ENCODE measurements around the gene SSC4D.
A peak's percentile ranks its signal among the peaks of the same experiment; 100 is the strongest.
"Not testable (repeated sequence)": the region's sequence is repeated elsewhere in the genome, so short reads cannot be mapped to it uniquely, and the experiment has no call there.

SSC4D gene

GRCh38 chr7:76421097-76421496 is 11.6 kb upstream of the SSC4D start:
- DNase-seq (ENCODE audit: low read depth), result peak; percentile 89

GRCh38 chr7:76417654-76418310 is 8.3 kb upstream of the SSC4D start:
- not testable (repeated sequence) for DNase-seq (ENCODE audit: low read depth)

GRCh38 chr7:76412249-76412648 is 2.8 kb upstream of the SSC4D start:
- no peak for DNase-seq (ENCODE audit: low read depth)

GRCh38 chr7:76411626-76412025 is 2.1 kb upstream of the SSC4D start:
- no peak for DNase-seq (ENCODE audit: low read depth)

- no peak for DNase-seq (ENCODE audit: low read depth)
Observed at GRCh38 chr7:76408121-76408560, 1.4 kb downstream of the SSC4D start.

- no peak for DNase-seq (ENCODE audit: low read depth)
Observed at GRCh38 chr7:76407718-76408117, 1.8 kb downstream of the SSC4D start.

- DNase-seq (ENCODE audit: low read depth), result no peak
Observed at GRCh38 chr7:76405738-76406137, 3.8 kb downstream of the SSC4D start.

GRCh38 chr7:76403780-76404494 is 5.6 kb downstream of the SSC4D start:
- DNase-seq (ENCODE audit: low read depth), result no peak

- not testable (repeated sequence) for DNase-seq (ENCODE audit: low read depth)
Observed at GRCh38 chr7:76403097-76403496, 6.4 kb downstream of the SSC4D start.

- no peak for DNase-seq (ENCODE audit: low read depth)
Observed at GRCh38 chr7:76400248-76400647, 9.2 kb downstream of the SSC4D start.

- DNase-seq (ENCODE audit: low read depth), result peak; percentile 28
Observed at GRCh38 chr7:76397409-76398183, 11.9 kb downstream of the SSC4D start.

- DNase-seq (ENCODE audit: low read depth), result no peak
Observed at GRCh38 chr7:76396864-76397263, 12.6 kb downstream of the SSC4D start.

GRCh38 chr7:76395965-76396726 is 13.4 kb downstream of the SSC4D start:
- DNase-seq (ENCODE audit: low read depth), result no peak

- not testable (repeated sequence) for DNase-seq (ENCODE audit: low read depth)
Observed at GRCh38 chr7:76395605-76395964, 13.9 kb downstream of the SSC4D start.

- no peak for DNase-seq (ENCODE audit: low read depth)
Observed at GRCh38 chr7:76394957-76395356, 14.5 kb downstream of the SSC4D start.

GRCh38 chr7:76393116-76394031 is 16.1 kb downstream of the SSC4D start:
- peak; percentile 73 for DNase-seq (ENCODE audit: low read depth)

GRCh38 chr7:76392531-76393115 is 16.9 kb downstream of the SSC4D start:
- no peak for DNase-seq (ENCODE audit: low read depth)

- DNase-seq (ENCODE audit: low read depth), result no peak
Observed at GRCh38 chr7:76390092-76390491, 19.4 kb downstream of the SSC4D start.

- DNase-seq (ENCODE audit: low read depth), result not testable (repeated sequence)
Observed at GRCh38 chr7:76387789-76388188, 21.7 kb downstream of the SSC4D start.

GRCh38 chr7:76386691-76387260 is 22.7 kb downstream of the SSC4D start:
- peak; percentile 45 for DNase-seq (ENCODE audit: low read depth)
